GM23338 (cell line): ENCODE measurements around the gene PHAF1. TPM values are rescaled to one million over a fixed set of nuclear protein-coding genes. Genes with fewer than 3 reads are reported as not detected.

ENCODE experiments used
- ATAC-seq: fragments of 200-7000 bp; cut with Tn5 transposase; 3 replicates; pipeline ENCODE4 v1.9.1; 2020
- DNase-seq: peaks from one replicate; pipeline ENCODE4 v3.0.0-alpha.2; 2015; ENCODE audit warnings: low spot score
- H2AFZ ChIP-seq: fragments of 200-600 bp; sonication (generic); 2 replicates; pipeline ENCODE4 v1.8.0; 2016; ENCODE audit warnings: antibody characterized with exemption, mild to moderate bottlenecking, moderate library complexity
- H3F3A ChIP-seq: fragments of 200-600 bp; sonication (generic); replicated peaks from 2 replicates; pipeline ENCODE4 v1.8.0; 2017; ENCODE audit warnings: antibody characterized with exemption, mixed run types, low read depth
- H3K27ac ChIP-seq: fragments of 200-600 bp; sonication (generic); 2 replicates; pipeline ENCODE4 v1.6.1; 2016; ENCODE audit warnings: low read depth
- H3K27me3 ChIP-seq: fragments of 200-600 bp; sonication (generic); 2 replicates; pipeline ENCODE4 v1.8.0; 2016; ENCODE audit warnings: mild to moderate bottlenecking, mixed run types, moderate library complexity; ENCODE audit not compliant: insufficient read depth
- H3K36me3 ChIP-seq: fragments of 200-600 bp; sonication (generic); 2 replicates; pipeline ENCODE4 v1.8.0; 2016; ENCODE audit warnings: mild to moderate bottlenecking; ENCODE audit not compliant: insufficient read depth
- H3K4me1 ChIP-seq: fragments of 200-600 bp; sonication (generic); 2 replicates; pipeline ENCODE4 v1.8.0; 2016; ENCODE audit warnings: mild to moderate bottlenecking, moderate library complexity; ENCODE audit not compliant: insufficient read depth
- H3K4me2 ChIP-seq: fragments of 200-600 bp; sonication (generic); 2 replicates; pipeline ENCODE4 v1.7.1; 2017; ENCODE audit warnings: mixed run types
- H3K4me3 ChIP-seq: fragments of 200-600 bp; sonication (generic); 2 replicates; pipeline ENCODE4 v1.6.1; 2016; ENCODE audit warnings: mixed run types
- H3K79me2 ChIP-seq: fragments of 200-600 bp; sonication (generic); replicated peaks from 2 replicates; pipeline ENCODE4 v1.8.0; 2017; ENCODE audit warnings: mild to moderate bottlenecking; ENCODE audit not compliant: insufficient read depth
- H3K9me2 ChIP-seq: fragments of 200-600 bp; sonication (generic); 2 replicates; pipeline ENCODE4 v1.8.0; 2017; ENCODE audit not compliant: insufficient read depth
- H4K20me1 ChIP-seq: fragments of 200-600 bp; sonication (generic); replicated peaks from 2 replicates; pipeline ENCODE4 v1.8.0; 2017; ENCODE audit warnings: mild to moderate bottlenecking; ENCODE audit not compliant: insufficient read depth
- H3K27ac Mint-ChIP-seq: 2 replicates; pipeline ENCODE4 v1.8.0; 2020; ENCODE audit warnings: inconsistent platforms, mild to moderate bottlenecking, moderate library complexity, mixed read lengths
- H3K27me3 Mint-ChIP-seq: 3 replicates; pipeline ENCODE4 v1.8.0; 2022; ENCODE audit warnings: low read depth, mild to moderate bottlenecking, moderate library complexity, mixed read lengths, inconsistent platforms; ENCODE audit not compliant: insufficient read depth, poor library complexity
- H3K36me3 Mint-ChIP-seq: 3 replicates; pipeline ENCODE4 v1.8.0; 2021; ENCODE audit warnings: low read depth, mild to moderate bottlenecking, inconsistent platforms, moderate library complexity, mixed read lengths
- H3K4me1 Mint-ChIP-seq: 3 replicates; pipeline ENCODE4 v1.8.0; 2020; ENCODE audit warnings: mild to moderate bottlenecking, inconsistent platforms, mixed read lengths
- H3K4me3 Mint-ChIP-seq: 3 replicates; pipeline ENCODE4 v1.8.0; 2021; ENCODE audit warnings: moderate library complexity, mild to moderate bottlenecking, inconsistent platforms, mixed read lengths
- H3K9me3 Mint-ChIP-seq: 3 replicates; pipeline ENCODE4 v1.8.0; 2020; ENCODE audit warnings: moderate library complexity, mild to moderate bottlenecking, inconsistent platforms, mixed read lengths
- CREB1 ChIP-seq: fragments of 250-450 bp; sonication (Bioruptor Pico); IDR thresholded peaks from 2 replicates; pipeline ENCODE4 v1.5.0; 2020; ENCODE audit warnings: low read depth, mild to moderate bottlenecking, moderate library complexity
- CTCF ChIP-seq, 2 experiments: fragments of 200-600 bp in 1 of 2; sonication (generic) in 1 of 2; conservative IDR thresholded peaks; 2 replicates each; pipeline versions ENCODE4 v1.5.1 to v1.6.1; 2016 to 2017; ENCODE audit warnings: antibody characterized with exemption in 2 of 2, low read depth in 2 of 2, mild to moderate bottlenecking in 2 of 2, moderate library complexity in 1 of 2
- JUNB ChIP-seq: IDR thresholded peaks from one replicate; pipeline ENCODE4 v1.6.1; 2016; ENCODE audit warnings: antibody characterized with exemption; ENCODE audit not compliant: unreplicated experiment
- NANOG ChIP-seq: IDR thresholded peaks from 2 replicates; pipeline ENCODE4 v1.6.1; 2016; ENCODE audit warnings: antibody characterized with exemption, borderline replicate concordance
- POLR2AphosphoS5 ChIP-seq: IDR thresholded peaks from 2 replicates; pipeline ENCODE4 v1.6.1; 2016; ENCODE audit warnings: antibody characterized with exemption, low read depth
- REST ChIP-seq: IDR thresholded peaks from one replicate; pipeline ENCODE4 v1.6.1; 2018; ENCODE audit warnings: antibody characterized with exemption; ENCODE audit not compliant: unreplicated experiment
- ZNF114 ChIP-seq: fragments of 250-450 bp; sonication (Bioruptor Pico); IDR thresholded peaks from 2 replicates; pipeline ENCODE4 v1.5.0; 2020; ENCODE audit warnings: mild to moderate bottlenecking, moderate library complexity
- ZNF331 ChIP-seq: fragments of 250-450 bp; sonication (Bioruptor Pico); IDR thresholded peaks from 2 replicates; pipeline ENCODE4 v1.5.0; 2020; ENCODE audit warnings: low read depth, mild to moderate bottlenecking, moderate library complexity
- polyA plus RNA-seq: library from polyadenylated mRNA; unstranded; fragments of >200 nt; fragmentation: Nextera tagmentation; extraction: Ambion mirVana; gene quantifications from 2 replicates; pipeline ENCODE4 v1.2.1, GENCODE V29; 2016
- total RNA-seq: library from RNA; depleted of rRNA; stranded (reverse); fragments of >200 nt; shearing (Covaris generic); gene quantifications from 2 replicates; pipeline ENCODE4 v1.2.3, GENCODE V29; 2014
- TF ChIP-seq, protein P1 (sequence below): IDR thresholded peaks from 2 replicates; pipeline ENCODE4 v1.6.1; 2016; ENCODE audit warnings: antibody characterized with exemption

The PHAF1 gene
- total and polyA plus RNA-seq, 2 experiments from 2014 or later = 14.7 to 35.9 TPM

GRCh38 chr16:67184995-67185650 is 75.4 kb downstream of the PHAF1 start:
- H3K27me3 ChIP-seq = peaks cover 28% of the 10 kb centered on the region
- H3K27ac ChIP-seq = no peak overlapping the region
- peak overlapping the region; percentile 97 for H3K4me2 ChIP-seq
- H3K4me3 ChIP-seq = peak overlapping the region; percentile 63
- no peaks in the 10 kb centered on the region for H3K9me2 ChIP-seq
- DNase-seq = peak; percentile 98
- H3K79me2 ChIP-seq = peaks cover 10% of the 10 kb centered on the region
- Mint-ChIP-seq H3K4me1 (peaks cover 12% of the 10 kb centered on the region), H3K27me3 (peaks cover 30% of the 10 kb centered on the region), H3K4me3 (peak overlapping the region; percentile 84), H3K36me3 (no peaks in the 10 kb centered on the region), H3K27ac (peak overlapping the region; percentile 42; the same call in 1 of the 2 replicates), H3K9me3 (no peaks in the 10 kb centered on the region; the same call in 2 of the 3 replicates)
- peaks cover 14% of the 10 kb centered on the region for H3K4me1 ChIP-seq
- peak; percentile 67 for ATAC-seq
- TF ChIP-seq ZNF331 (0 out of 2 replicates have a peak, but pooled peaks have one; percentile 12), CTCF (conservative IDR thresholded peaks at IDR 0.05; ENCODE audit: low read depth in 2 of 2) (peak; percentile 68 to 92), REST (peak; percentile 97), ZNF114 (CRISPR knock-in tag) (no peak)
- H2AFZ ChIP-seq = peak overlapping the region; percentile 94
- H4K20me1 ChIP-seq = no peaks in the 10 kb centered on the region
- H3K36me3 ChIP-seq = no peaks in the 10 kb centered on the region
- H3F3A ChIP-seq = 0 out of 2 replicates have a peak, but pooled peaks cover 3% of the 10 kb centered on the region

GRCh38 chr16:67185651-67186134 is 76.0 kb downstream of the PHAF1 start:
- no peak for ATAC-seq
- Histone ChIP-seq H3K4me3 (no peak overlapping the region; the same call in 1 of the 2 replicates), H3K27ac (no peak overlapping the region), H3K36me3 (no peaks in the 10 kb centered on the region), H3K4me1 (peaks cover 14% of the 10 kb centered on the region), H3K27me3 (peaks cover 28% of the 10 kb centered on the region), H2AFZ (no peak overlapping the region), H3K9me2 (no peaks in the 10 kb centered on the region), H3K79me2 (peaks cover 10% of the 10 kb centered on the region), H3F3A (0 out of 2 replicates have a peak, but pooled peaks cover 3% of the 10 kb centered on the region), H4K20me1 (no peaks in the 10 kb centered on the region), H3K4me2 (peak overlapping the region; percentile 41; the same call in 1 of the 2 replicates)
- no peak for DNase-seq
- Mint-ChIP-seq H3K27me3 (peaks cover 30% of the 10 kb centered on the region), H3K9me3 (no peaks in the 10 kb centered on the region; the same call in 2 of the 3 replicates), H3K4me1 (peaks cover 16% of the 10 kb centered on the region), H3K36me3 (no peaks in the 10 kb centered on the region), H3K4me3 (peak overlapping the region; percentile 84), H3K27ac (no peak overlapping the region)
- no peak for TF ChIP-seq JUNB
- TF ChIP-seq NANOG = no peak
- no peak for TF ChIP-seq ZNF114 (CRISPR knock-in tag)
- no peak for TF ChIP-seq CREB1 (CRISPR knock-in tag)
- no peak for TF ChIP-seq POLR2AphosphoS5
- TF ChIP-seq, protein P1, sequence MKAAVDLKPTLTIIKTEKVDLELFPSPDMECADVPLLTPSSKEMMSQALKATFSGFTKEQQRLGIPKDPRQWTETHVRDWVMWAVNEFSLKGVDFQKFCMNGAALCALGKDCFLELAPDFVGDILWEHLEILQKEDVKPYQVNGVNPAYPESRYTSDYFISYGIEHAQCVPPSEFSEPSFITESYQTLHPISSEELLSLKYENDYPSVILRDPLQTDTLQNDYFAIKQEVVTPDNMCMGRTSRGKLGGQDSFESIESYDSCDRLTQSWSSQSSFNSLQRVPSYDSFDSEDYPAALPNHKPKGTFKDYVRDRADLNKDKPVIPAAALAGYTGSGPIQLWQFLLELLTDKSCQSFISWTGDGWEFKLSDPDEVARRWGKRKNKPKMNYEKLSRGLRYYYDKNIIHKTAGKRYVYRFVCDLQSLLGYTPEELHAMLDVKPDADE = no peak
- TF ChIP-seq CTCF (conservative IDR thresholded peaks at IDR 0.05; ENCODE audit: low read depth in 2 of 2) = no peak
